ENCODE measurements around the gene GPANK1. TPM values are rescaled to one million over a fixed set of nuclear protein-coding genes. Genes with fewer than 3 reads are reported as not detected.

Gene GPANK1
- total RNA-seq, 1 donor from 2014 or later: 31.4 TPM

DNA sequence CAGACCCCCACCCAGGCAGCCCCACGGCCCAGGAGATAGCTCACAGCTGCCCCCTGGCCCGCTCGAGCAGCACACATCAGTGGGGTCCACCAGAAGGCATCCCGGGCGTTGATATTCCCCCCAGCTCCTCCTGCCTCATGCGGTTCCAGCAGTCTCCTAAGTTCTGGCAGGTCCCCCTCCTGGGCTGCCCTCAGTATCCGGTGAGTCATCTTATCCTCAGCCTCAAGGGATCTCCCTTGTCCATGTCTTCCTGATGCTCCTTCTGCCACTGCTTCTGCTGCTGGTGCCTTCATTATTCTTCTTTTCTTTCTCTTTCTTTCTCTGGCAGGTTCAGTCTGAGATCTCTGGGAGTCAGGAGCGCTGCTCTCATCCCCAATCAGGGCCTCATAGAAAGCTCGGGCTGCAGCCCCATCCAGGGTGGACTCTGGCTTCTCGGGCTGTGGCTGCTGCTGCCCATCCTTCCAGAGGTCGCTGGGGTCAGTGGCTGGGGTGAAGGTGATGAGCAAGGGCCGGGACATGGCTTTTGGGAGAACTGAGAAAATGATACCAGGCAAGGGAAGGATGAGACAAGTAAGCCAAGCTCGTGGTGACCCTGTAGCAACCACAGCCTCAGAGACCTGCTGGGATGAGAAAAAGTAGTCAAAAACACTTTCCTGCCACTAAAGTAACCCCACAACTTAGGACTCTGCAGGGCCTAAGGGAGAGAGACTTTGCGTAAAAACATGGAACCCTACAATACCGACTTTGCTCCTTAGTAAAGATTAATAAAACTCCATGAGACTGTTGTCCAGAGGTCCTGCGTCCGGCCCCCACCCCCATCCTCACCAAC lies 622 bp downstream of the GPANK1 start:
- intact Hi-C loops (cut with micrococcal nuclease): loop anchor here (2.0 to 10.0 kb wide), 2 partner anchors 117 to 511 kb away; partner anchors contain the start of genes AGPAT1, ATP6V1G2, NFKBIL1 and RNF5

DNA sequence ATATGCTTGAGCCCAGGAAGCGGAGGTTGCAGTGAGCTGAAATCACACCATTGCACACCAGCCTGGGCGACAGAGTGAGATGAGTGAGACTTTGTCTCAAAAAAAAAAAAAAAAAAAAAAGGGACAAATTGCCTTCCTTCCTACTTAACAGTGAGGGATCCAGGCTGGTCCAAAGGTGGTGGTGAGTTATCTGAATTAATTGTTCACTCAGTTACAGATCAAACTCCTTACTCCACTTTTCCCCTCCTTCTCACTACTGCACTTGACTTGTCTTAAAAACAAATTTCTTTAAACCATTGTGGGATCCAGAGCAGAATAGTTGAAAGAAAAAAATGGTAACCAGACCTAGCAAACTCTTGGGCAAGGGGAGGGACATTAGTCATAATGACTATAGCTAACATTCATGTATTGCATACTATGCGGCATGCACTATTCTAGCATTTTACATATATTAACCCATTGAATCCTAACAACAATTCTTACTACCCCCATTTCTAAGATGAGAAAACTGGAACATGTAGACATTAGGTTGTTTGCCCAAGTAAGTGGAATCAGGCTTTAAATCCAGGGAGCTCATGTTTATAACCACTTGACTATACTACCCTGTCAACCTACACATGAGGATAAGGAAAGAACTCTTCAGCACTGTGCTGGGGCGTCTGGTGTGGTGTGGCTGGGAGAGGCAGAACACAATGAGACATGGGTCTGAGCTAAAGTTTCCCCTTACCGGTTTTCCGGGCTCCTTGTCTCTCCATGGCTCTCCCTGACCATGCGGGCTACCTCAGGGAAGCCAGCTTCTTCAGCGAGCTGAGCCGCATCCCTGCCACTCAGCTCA lies 1.5 kb downstream of the GPANK1 start:
- intact Hi-C loops (cut with micrococcal nuclease): loop anchor here (10.0 kb wide), 1 partner anchor 511 kb away; the partner anchor contains the start of genes AGPAT1 and RNF5

DNA sequence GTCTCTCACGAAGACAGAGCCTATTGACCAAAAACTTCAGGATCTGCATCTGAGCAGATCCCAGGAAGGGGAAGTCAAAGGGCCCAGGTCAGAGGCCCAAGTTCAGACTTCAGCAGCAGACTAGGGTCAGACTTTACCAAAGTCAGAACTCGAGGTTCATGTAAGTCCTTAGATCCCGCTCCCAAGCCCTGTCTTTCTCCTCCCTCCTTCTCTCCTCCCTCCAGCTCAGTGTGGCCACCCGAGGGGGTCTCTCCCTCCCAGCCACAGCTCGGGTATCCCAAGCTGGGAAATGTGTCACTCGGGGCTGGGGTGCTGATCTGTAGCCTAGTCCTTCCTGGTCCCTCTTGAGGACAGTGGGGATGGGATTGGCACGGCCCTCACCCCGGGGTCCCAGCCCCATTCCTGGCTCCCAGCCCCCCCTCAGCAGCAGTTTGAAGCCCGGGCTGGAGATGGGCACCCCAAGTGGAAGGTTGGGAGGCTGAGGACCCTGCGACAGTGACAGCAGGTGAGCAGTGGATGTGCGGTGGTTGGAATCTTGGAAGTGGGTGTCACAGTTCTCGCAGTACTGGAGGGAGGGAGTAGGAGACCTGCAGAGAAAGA lies 2.6 kb downstream of the GPANK1 start:
- intact Hi-C loops (cut with micrococcal nuclease): loop anchor here (10.0 kb wide), 1 partner anchor 513 kb away; the partner anchor contains the start of genes AGPAT1 and RNF5

DNA sequence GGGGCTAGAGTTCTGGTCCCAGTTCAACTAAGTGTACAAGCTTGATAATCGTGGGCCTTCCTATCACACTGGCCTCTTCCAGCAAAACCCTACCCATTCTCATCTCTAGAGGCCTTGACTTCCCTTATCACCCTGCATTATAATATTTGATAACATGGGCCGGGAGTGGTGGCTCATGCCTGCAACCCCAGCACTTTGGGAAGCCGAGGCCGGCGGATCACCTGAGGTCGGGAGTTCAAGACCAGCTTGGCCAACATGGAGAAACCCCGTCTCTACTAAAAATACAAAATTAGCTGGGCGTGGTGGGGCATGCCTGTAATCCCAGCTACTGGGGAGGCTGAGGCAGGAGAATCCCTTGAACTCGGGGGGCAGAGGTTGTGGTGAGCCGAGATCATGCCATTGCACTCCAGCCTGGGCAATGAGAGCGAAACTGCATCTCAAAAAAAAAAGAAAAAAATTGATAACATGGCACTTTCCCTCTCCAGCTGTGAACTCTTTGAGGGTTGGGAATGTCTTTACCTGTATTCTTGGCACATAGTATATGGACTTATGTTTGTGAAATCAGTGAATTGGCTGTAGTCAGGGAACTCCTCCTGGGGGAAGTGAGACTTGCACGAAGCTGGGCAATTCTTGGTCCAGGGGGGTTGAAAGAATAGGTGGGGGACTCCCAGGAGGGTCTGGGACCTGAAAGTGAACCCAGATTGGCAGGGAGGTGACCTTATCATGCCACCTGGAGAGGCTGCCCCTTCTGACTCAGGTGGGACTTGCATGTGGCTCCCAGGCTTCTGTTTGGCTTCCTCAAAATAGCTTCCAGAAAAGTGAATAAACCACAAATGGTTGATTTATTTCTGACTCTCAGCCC lies 3.3 kb downstream of the GPANK1 start:
- intact Hi-C loops (cut with micrococcal nuclease): loop anchor here (10.0 kb wide), 1 partner anchor 513 kb away; the partner anchor contains the start of genes AGPAT1 and RNF5

DNA sequence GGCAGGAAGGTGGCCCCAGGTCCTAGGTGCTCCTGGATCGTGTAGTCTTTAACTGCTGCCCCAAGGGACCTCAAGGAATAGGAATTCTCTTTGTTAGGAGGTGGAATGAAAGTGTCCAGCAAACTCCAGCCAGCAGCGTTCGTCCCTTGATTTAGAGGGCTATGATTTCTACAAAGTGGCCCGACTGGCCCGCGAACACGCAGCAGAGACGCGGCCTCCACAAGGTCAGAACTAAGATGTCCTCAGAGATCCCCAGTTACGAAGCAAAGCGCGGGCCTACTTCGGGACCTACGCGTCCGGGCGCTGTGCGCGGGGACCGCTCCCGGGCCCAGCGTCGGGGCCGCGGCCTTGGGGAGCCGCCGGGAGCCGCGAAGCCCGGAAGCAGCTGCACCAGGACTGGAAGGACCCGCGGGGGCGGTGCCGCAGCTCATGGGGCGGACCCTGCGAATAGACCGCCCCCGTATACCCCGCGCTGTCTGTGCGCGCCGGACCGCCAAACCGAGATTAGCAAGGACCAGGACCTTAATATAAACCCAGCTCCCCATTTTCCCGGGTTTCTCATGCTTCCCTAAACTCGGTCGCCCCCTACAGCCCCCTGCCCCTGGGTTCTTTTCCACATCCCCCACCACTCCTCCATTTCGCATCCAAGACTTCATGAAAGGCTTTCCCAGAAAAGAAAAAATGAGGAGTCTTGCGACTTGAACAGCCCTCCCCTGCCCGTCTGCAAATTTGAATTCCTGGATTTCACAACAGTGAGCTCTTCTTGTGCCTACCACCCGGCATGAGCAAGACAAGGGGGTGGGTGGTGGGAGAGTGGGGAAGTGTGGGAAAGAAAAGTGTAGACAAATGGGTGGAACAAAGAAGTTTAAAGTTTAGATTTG lies 4.2 kb downstream of the GPANK1 start, which contains the start of gene C6orf47:
C6orf47 (minus strand) TSS at position 398 of the 881 bp plus-strand sequence. CDS start 831 bp downstream, outside the sequence.
- intact Hi-C loops (cut with micrococcal nuclease): loop anchor here (1.0 to 10.0 kb wide), 2 partner anchors 8 to 514 kb away; partner anchors contain the start of genes AGPAT1, BAG6 and RNF5

DNA sequence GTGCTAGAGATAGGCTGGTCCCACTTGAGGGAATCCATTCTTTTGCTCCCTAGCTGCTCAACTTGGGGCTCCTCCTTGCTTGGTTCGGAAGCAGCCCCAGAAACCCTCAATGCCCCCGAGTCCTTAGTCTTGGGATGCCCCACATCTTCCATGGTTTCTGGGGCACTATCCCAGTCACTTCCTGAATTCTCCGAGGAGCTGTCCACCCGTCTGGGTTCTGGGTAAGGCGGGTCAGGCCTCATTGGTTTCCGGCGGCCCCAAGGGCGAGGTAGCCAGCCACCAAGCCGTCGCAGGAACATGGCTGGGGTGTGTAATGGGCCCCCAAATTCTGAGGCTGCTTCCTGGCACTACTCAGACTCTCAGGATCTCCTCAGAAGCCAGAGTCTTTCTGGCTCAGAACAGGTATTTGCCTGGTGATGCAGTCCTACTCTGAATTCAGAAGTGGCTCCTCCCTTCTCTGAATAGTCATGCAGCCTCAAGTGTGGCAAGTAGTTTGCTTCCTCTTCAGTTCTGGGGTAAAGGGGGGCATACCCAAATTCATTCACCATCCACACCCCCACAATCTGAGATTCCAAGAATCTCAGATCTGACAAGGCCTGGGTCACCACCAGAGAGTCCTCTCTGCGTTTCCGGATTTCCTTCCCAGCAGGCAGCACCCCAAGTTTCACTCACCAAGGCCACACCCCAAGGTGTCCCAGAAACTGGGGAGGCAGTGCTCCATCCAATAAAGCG lies 5.0 kb downstream of the GPANK1 start:
- intact Hi-C loops (cut with micrococcal nuclease): loop anchor here (1.0 to 10.0 kb wide), 2 partner anchors 8 to 515 kb away; partner anchors contain the start of genes AGPAT1, BAG6 and RNF5

DNA sequence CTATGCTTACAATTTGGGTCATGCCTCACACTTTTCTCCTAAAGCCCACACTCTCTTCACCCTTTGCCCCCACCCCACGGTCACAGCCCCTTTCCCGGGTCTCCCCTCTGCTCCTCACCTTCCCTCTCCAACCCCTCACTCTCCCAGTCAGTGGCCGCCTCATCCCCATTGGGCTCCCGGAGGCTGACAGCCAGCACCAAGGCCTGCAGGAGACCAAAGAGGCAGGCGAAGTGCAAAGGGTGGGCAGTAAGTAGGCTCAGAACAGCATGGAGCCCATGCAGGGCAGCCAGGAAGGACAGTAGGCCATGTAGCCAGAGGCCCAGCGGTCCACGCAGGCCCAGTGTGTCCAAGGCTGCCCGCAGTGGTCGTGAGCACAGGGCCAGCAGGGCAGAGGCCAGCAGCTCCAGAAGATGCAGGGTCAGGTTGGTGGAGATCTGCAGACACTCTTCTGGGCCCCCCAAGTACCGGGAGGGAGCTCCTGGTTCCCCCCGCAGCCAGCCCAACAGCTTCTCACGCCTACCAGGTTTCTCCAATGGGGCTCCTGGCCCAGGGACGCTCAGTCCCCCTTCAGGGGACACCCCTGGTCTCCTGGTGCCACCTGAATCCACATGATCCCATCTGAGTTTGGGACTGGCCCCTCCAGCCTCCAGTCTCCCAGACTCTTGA lies 5.7 kb downstream of the GPANK1 start:
- intact Hi-C loops (cut with micrococcal nuclease): no loop called here

DNA sequence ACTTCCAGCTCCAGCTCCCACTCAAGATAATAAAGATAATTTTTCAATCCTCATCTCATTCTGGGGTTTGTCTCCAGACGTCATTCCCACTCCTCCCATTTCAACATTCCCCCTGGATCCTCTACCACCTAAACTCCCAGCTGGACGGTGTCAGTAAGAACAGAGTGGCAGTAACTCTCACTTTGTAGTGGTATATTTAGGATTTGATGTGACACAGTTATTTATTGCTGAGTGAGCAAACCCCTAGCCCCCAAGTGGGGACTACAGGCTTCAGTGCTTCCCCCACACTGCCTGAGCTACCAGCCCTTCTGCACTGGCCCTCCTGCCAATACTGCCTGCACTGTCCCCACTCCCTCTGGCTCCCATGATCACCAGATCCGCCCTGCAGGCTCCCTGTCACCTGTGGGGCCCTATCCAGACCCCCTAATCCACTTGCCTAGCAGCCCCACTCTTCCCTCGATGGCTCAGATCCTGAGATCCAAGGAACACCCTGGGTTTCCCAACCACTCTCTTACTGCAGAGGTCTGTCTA lies 6.6 kb downstream of the GPANK1 start:
- intact Hi-C loops (cut with micrococcal nuclease): no loop called here

DNA sequence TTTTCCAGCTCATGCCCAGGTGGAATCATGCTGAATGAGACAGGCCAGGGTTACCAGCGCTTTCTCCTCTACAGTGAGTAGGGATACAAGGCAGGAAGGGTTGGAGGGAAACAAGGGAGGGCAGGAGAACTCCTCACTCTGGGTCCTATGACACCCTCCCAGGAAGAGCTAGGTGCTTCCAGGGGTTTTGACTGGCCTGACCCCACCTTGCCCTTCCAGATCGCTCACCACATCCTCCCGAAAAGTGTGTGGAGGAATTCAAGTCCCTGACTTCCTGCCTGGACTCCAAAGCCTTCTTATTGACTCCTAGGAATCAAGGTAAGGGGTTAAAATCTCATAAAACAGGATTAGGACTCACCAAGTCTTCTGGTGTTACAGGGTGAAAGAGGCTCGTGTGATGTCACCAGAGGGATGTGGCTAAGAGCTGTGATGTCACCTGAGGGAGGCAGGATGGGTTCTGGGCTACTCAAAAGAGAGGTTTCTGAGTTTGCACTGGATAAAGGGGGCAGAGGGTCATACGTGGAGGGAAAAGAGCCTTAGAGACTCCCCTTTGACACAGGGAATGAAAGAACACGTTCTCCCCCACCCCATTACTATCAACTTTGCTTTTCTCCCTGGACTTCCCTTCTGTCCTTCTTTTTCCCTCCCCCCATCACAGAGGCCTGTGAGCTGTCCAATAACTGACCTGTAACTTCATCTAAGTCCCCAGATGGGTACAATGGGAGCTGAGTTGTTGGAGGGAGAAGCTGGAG lies 7.2 kb downstream of the GPANK1 start:
- intact Hi-C loops (cut with micrococcal nuclease): no loop called here

DNA sequence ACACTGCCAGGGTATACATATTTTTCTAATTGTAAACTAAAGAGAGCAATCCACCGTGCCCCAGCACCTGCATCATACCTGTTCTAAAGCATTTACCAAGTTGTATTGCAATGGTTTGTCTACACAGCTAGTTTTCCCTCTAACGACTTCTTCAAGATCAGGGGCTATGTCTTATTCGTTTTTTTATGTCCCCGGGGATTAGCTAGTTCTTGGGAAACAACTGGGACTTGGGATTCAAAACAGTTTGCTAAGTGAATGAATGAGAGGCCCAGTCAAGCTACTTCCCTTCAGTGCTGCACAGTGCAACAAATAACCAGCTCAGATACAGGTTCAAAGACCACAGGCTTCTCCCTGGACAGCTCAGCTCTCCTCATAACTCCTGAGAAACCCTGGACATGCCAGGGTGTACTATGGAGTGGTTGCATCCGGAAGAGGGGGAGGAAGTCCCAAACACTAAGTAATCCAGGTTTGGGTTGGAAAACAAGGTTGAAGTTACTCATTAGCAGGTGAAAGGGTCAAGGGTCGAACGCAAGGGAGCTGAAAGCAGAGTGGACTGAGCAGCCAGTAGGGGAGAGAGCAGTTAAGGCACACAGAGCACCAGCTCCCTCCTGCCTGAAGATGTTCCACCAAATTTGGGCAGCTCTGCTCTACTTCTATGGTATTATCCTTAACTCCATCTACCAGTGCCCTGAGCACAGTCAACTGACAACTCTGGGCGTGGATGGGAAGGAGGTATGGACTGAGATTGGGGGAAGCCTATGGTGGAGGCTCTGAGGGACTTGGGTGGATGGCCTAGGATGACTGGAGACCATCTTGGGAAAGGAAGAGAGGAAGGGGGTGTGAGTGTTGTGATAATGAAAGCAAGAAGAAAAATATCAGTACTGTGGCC lies 9.2 kb downstream of the GPANK1 start, which contains the start of gene APOM:
APOM (plus strand) TSS at position 546 of the 889 bp plus-strand sequence; CDS start at position 619, 73 bp downstream.
- intact Hi-C loops (cut with micrococcal nuclease): no loop called here

DNA sequence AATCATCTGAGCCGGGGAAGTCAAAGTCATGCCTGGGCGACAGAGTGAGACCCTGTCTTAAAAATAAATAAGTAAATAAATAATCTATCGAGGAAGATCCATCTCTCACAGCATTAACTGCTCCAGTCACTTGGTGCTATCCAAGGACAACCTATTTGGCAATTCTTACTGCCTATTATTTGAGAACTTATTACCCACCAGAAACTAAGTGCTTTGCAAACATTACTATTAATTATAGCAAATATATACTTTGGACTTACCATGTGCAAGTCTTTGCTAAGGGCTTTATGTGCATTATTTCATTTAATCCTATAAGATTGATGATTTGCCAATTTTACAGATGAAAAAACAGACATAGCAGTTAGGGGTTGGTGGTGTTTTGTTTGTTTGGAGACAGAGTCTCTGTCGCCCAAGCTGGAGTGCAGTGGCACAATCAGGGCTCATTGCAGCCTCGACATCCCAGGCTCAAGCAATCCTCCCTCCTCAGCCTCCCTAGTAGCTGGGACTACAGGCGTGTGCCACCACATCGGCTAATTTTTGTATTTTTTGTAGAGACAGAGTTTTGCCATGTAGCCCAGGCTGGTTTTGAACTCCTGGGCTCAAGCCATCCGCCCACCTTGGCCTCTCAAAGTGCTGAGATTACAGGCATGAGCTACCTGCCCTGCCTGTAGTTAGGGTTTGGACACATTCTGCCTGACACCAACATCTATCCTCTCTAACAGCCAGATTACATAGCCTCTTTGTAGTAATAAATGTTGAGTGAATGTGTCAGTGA lies 10.0 kb downstream of the GPANK1 start:
- intact Hi-C loops (cut with micrococcal nuclease): loop anchor here (5.0 kb wide), 1 partner anchor 83 kb away; the partner anchor contains the start of gene CLIC1

DNA sequence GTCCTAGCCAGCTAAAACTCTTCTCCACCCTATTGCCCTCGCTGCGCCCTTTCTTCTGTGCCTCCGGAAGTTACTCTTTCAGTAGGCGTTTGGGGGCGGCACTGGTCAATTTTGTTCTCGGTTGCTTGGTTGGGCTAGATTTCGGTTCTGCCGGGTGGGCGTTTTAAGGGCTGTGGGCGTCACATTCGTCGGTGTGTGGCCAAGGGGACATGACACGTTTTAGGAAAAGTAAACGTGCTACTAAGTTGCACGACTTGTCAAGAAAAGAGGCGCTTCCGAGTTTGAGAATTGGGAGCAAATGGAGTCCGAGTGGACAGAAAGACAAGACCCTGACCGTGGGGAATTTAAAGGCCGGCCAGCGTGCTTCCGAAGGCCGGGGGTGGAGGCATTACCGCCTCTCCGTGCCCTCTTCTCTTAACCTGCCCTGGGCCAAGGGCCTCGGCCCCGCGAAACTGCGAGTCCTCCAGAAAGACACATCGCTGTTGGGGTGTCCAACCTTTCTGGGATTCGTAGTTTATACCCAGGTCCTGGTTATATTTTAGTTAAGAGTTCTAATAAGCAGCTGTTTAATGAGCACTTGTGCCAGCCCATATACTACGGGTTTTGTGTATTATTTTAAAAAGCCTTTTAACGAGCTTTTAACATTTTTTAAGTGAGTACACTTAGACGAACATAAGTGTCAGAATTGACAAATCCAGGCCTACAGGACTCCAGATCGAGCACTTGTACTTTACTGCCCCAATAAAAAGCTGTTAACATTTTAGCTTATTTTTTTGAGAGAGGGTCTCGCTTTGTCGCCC lies 11.7 kb downstream of the GPANK1 start:
- intact Hi-C loops (cut with micrococcal nuclease): loop anchor here (1.0 to 5.0 kb wide), 8 partner anchors 7 to 182 kb away; partner anchors contain the start of genes C6orf47, CLIC1, DDX39B and HSPA1B

DNA sequence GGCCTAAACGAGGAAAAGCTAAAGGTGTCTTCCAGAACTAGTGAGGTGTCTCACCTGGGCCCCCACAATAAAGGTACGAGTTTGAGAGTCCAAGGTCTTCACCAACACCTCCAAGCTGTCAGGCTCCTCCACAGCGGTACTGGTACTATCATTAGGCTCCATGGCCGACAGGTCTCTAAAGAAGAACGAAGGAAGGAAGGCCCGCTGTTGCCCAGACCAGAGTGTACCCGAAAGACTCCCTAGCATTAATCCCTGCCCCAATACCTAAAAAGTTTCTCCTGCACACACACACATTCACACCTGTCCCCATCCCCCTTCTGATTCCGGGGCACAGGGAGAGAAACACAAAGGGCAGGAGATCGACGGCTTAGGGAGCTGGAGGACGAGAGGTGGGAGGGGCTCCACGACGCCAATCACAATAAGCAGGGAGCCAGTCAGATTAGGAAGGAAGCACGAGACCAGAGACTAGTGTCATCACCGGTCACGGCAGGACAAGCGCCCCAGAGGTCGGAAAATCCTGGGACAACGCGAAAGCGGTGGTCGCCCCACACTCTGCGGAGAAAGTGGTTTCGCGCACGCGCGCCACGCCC lies 13.1 kb downstream of the GPANK1 start:
- intact Hi-C loops (cut with micrococcal nuclease): loop anchor here (1.0 to 5.0 kb wide), 8 partner anchors 9 to 183 kb away; partner anchors contain the start of genes C6orf47, CLIC1, DDX39B and HSPA1B
